GM12801 (cell line): Measurements from ENCODE around the gene TFAP2E.

ENCODE experiments used
- TF ChIP-seq, protein P1 (sequence below): IDR thresholded peaks from one replicate; pipeline ENCODE4 v1.5.1; 2011; ENCODE audit warnings: control low read depth; ENCODE audit not compliant: insufficient read length; ENCODE audit errors: extremely low read depth

TFAP2E gene

DNA sequence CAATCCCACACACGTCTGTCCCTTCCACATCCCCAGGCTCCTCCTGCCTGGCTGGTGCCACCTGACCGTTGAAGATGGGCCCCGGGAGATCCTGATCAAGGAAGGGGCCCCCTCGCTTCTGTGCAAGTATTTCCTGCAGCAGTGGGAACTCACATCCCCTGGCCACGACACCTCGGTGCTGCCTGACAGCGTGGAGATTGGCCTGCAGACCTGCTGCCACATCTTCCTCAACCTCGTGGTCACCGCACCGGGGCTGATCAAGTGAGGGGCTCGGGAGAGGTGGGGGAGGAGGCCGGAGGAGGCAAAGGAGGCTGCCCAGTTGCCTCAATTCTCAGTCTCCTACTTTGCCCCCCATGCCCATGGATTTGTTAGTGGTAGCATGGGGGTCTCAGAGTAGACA is 9.9 kb upstream of the TFAP2E start:
- TF ChIP-seq, protein P1, sequence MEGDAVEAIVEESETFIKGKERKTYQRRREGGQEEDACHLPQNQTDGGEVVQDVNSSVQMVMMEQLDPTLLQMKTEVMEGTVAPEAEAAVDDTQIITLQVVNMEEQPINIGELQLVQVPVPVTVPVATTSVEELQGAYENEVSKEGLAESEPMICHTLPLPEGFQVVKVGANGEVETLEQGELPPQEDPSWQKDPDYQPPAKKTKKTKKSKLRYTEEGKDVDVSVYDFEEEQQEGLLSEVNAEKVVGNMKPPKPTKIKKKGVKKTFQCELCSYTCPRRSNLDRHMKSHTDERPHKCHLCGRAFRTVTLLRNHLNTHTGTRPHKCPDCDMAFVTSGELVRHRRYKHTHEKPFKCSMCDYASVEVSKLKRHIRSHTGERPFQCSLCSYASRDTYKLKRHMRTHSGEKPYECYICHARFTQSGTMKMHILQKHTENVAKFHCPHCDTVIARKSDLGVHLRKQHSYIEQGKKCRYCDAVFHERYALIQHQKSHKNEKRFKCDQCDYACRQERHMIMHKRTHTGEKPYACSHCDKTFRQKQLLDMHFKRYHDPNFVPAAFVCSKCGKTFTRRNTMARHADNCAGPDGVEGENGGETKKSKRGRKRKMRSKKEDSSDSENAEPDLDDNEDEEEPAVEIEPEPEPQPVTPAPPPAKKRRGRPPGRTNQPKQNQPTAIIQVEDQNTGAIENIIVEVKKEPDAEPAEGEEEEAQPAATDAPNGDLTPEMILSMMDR, result no peak

GRCh38 chr1:35564037-35564883 is 8.9 kb upstream of the TFAP2E start:
- TF ChIP-seq, protein P1, result peak; percentile 1

- TF ChIP-seq, protein P1, result no peak
These were observed 8.0 kb upstream of the TFAP2E start for GRCh38 chr1:35564884-35565741.

DNA sequence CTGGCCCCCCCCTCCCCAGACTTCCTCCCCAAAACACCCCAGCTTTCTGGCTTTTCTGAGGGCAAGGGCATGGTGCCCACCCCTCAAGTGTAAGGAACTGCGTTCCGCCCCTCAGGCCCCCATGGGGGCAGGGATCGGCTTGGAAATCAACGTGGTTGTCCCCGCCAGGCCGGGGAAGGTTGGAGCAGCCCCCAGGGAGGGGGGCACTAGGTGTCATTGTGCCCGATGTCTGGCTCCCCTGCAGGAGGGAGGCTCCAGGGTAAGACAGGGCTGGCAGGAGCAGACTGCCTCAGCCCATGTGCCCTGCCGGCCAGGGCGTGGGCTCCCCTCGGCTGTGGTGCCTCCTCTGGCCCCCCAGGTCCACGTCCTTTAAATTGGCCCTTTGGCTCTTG is 7.4 kb upstream of the TFAP2E start:
- TF ChIP-seq, protein P1, result no peak

- TF ChIP-seq, protein P1, result no peak
These were observed 5.1 kb upstream of the TFAP2E start for GRCh38 chr1:35567947-35568558.

DNA sequence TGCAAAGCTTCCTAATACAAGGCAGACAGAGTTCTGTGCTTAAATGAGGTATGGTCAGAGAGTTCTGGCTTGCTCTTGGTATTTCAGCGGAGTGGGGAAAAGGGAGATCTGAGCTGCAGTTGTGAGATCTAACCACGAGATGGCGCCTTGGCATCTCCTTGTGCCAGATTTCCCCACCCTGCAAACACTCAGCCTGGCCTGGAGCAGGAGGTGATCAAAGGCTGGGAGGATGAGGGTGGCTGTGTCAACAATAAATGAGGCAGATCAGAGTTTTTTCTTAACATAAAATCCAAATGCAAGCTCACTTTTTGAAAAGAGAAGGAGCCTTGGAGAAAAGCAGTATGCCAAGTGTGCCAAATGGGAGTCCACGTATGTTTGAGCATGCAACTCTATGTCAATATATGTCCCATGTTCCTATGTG is 4.1 kb upstream of the TFAP2E start:
- TF ChIP-seq, protein P1, result peak; percentile 14

- TF ChIP-seq, protein P1, result no peak
These were observed 3.2 kb upstream of the TFAP2E start for GRCh38 chr1:35569936-35570335.
